Measurements from ENCODE around the gene CEACAM21. TPM values are rescaled to one million over a fixed set of nuclear protein-coding genes. Genes with fewer than 3 reads are reported as not detected.

The CEACAM21 gene
- total RNA-seq, 1 experiment from 2014 or later = 0.25 TPM

GRCh38 chr19:41570179-41570578 is 5.8 kb upstream of the CEACAM21 start (continued):
- no peak for TF ChIP-seq ZBTB33 (IDR thresholded peaks at IDR 0.05; ENCODE audit: extremely low read depth, insufficient replicate concordance, low read length)
- no peak for TF ChIP-seq CTCF (IDR thresholded peaks at IDR 0.05 in 2 of 3, conservative IDR thresholded peaks at IDR 0.05 in 1 of 3; ENCODE audit: borderline replicate concordance in 1 of 3, insufficient read depth in 1 of 3, low read depth in 2 of 3, low read length in 2 of 3)

- ChIA-PET POLR2A (interaction anchor here (1.0 kb wide), 1 partner anchor 131 kb away, joined by 3 read pairs; the partner anchor contains the start of gene DMAC2), RAD21 (ENCODE audit: low non-redundant PET in 1 of 2, low total read pairs in 2 of 2, uncharacterized antibody in 2 of 2, unreplicated experiment in 2 of 2) (interaction anchor here (1.2 to 1.6 kb wide), 2 partner anchors 121 to 122 kb away, joined by 4 read pairs; no protein-coding TSS in a partner anchor), CTCF (interaction anchor here (0.6 to 5.1 kb wide), 20 partner anchors 11 to 506 kb away, joined by 3 to 63 read pairs (median 4); partner anchors contain the start of genes B9D2, DMAC2 and HNRNPUL1)
- no peaks in the 10 kb centered on the region for H3K9me3 ChIP-seq (ENCODE audit: control insufficient read depth in 1 of 2, insufficient read depth in 1 of 2, low read depth in 1 of 2, low read length in 2 of 2)
- no peak overlapping the region for H3K4me3 ChIP-seq (replicated peaks in 1 of 2; ENCODE audit: low read depth in 1 of 2, low read length in 2 of 2)
- H3K9ac ChIP-seq (ENCODE audit: low read length) = no peak overlapping the region
- no peaks in the 10 kb centered on the region for H4K20me1 ChIP-seq (ENCODE audit: insufficient read depth)
- H3K9me2 ChIP-seq (ENCODE audit: insufficient read depth) = no peaks in the 10 kb centered on the region
- no peaks in the 10 kb centered on the region for H3K79me2 ChIP-seq (ENCODE audit: insufficient read depth, low read length)
- H3K4me2 ChIP-seq (ENCODE audit: low read length) = peak overlapping the region; percentile 39
- peaks cover 3 to 10% of the 10 kb centered on the region in 2 experiments; a peak in 3 of 4 replicates for H3K4me1 ChIP-seq (ENCODE audit: control insufficient read depth in 1 of 2, insufficient read depth in 2 of 2, low read length in 2 of 2)
- peak; percentile 99 for ATAC-seq
- no TSS peak for BruUV-seq (replicated peaks)
- no peak overlapping the region for H3K27ac ChIP-seq (ENCODE audit: low read depth, low read length)
- TF ChIP-seq EZH2 (IDR thresholded peaks at IDR 0.05) (no peak), ATF3 (IDR thresholded peaks at IDR 0.05) (no peak), EZH2phosphoT487 (IDR thresholded peaks at IDR 0.05; ENCODE audit: borderline replicate concordance) (no peak), RAD21 (IDR thresholded peaks at IDR 0.05; ENCODE audit: low read depth) (peak; percentile 85), CTCF (IDR thresholded peaks at IDR 0.05 in 2 of 3, conservative IDR thresholded peaks at IDR 0.05 in 1 of 3; ENCODE audit: borderline replicate concordance in 1 of 3, insufficient read depth in 1 of 3, low read depth in 2 of 3, low read length in 2 of 3) (peak; percentile 86 to 95 (median 91); a peak in 5 of 6 replicates)
- H3K36me3 ChIP-seq (ENCODE audit: control insufficient read depth in 1 of 2, insufficient read depth in 2 of 2, low read length in 2 of 2) = no peaks in the 10 kb centered on the region
- H3K27me3 ChIP-seq (ENCODE audit: insufficient read depth, low read length) = peaks cover 60% of the 10 kb centered on the region
- peak overlapping the region; percentile 87 for H2AFZ ChIP-seq (ENCODE audit: low read depth, low read length, poor library complexity, severe bottlenecking)
- peak; percentile 59 for DNase-seq (ENCODE audit: low read depth, low spot score)
- intact Hi-C loops (cut with micrococcal nuclease) = loop anchor here (1.0 to 10.0 kb wide), 3 partner anchors 121 to 906 kb away; no protein-coding TSS in a partner anchor
Observed at GRCh38 chr19:41570639-41571112, 5.3 kb upstream of the CEACAM21 start.
